Measurements from ENCODE around the gene ACTBL2.
A peak's percentile ranks its signal among the peaks of the same experiment; 100 is the strongest.

Gene ACTBL2

GRCh38 chr5:57503433-57503832 lies 20.8 kb upstream of the ACTBL2 start:
- TF ChIP-seq CTCF (IDR thresholded peaks at IDR 0.05; ENCODE audit: borderline replicate concordance, insufficient read depth, low read depth, low read length), result no peak
- H3K4me3 ChIP-seq (ENCODE audit: low read depth, low read length), result no peak overlapping the region

- TF ChIP-seq CTCF (IDR thresholded peaks at IDR 0.05; ENCODE audit: borderline replicate concordance, insufficient read depth, low read depth, low read length), result no peak
Observed at GRCh38 chr5:57501414-57502201, 19.0 kb upstream of the ACTBL2 start.

GRCh38 chr5:57499262-57500050 lies 16.8 kb upstream of the ACTBL2 start:
- no peak overlapping the region for H3K4me3 ChIP-seq (ENCODE audit: low read depth, low read length)
- peak; percentile 65 for TF ChIP-seq CTCF (IDR thresholded peaks at IDR 0.05; ENCODE audit: borderline replicate concordance, insufficient read depth, low read depth, low read length)

More at GRCh38 chr5:57501414-57502201, 19.0 kb upstream of the ACTBL2 start:
- no peak overlapping the region for H3K4me3 ChIP-seq (ENCODE audit: low read depth, low read length)

GRCh38 chr5:57497733-57498132 lies 15.1 kb upstream of the ACTBL2 start:
- no peak for TF ChIP-seq CTCF (IDR thresholded peaks at IDR 0.05; ENCODE audit: borderline replicate concordance, insufficient read depth, low read depth, low read length)
- no peak overlapping the region for H3K4me3 ChIP-seq (ENCODE audit: low read depth, low read length)

GRCh38 chr5:57495285-57496086 lies 12.9 kb upstream of the ACTBL2 start:
- no peak overlapping the region for H3K4me3 ChIP-seq (ENCODE audit: low read depth, low read length)
- no peak for TF ChIP-seq CTCF (IDR thresholded peaks at IDR 0.05; ENCODE audit: borderline replicate concordance, insufficient read depth, low read depth, low read length)

GRCh38 chr5:57494104-57495098 lies 11.8 kb upstream of the ACTBL2 start:
- no peak overlapping the region for H3K4me3 ChIP-seq (ENCODE audit: low read depth, low read length)
- TF ChIP-seq CTCF (IDR thresholded peaks at IDR 0.05; ENCODE audit: borderline replicate concordance, insufficient read depth, low read depth, low read length), result no peak

Data from GM12875 (cell line).